Frontal cortex (tissue), 4 donors: ENCODE results near the gene GRM8. TPM values are rescaled to one million over a fixed set of nuclear protein-coding genes. Genes with fewer than 3 reads are reported as not detected.

Source experiments
- DNase-seq, 2 donors: peaks; one replicate each; pipeline ENCODE4 v3.0.0; 2012; ENCODE audit warnings: low spot score in 2 of 2
- FAIRE-seq: peaks from 2 replicates; lab custom pipeline; 2012; peaks lifted over from hg19 to GRCh38; lab: Jason Lieb, UNC
- total RNA-seq: library from RNA; depleted of rRNA; stranded (reverse); fragments of >200 nt; gene quantifications from one replicate; pipeline ENCODE4 v1.2.3, GENCODE V29; 2014
- donor health status: control.
- donor health status: control.
- donor health status: control.

GRM8 gene
- total RNA-seq, 1 donor from 2014 or later = 2.9 TPM

DNA sequence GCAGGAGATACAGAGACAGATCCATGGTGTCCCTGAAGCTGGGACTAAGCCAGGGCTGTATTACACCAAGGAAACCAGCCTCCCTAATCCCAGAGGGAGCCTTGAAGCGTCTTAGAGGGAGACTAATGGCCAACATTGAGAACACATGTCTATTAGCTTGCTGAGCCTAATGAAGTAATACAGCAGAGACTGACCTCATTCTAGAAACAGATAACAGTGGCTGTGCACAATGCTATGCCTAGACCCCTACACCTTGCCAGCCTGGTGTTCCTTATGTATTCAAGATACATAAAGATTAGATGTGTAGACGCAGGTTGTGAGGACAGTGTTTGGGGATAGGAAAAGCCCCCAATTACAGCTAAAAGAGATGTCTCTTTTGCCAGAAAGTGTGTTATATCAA lies 19.1 kb downstream of the GRM8 start:
- FAIRE-seq = no peak
- no peak for DNase-seq

DNA sequence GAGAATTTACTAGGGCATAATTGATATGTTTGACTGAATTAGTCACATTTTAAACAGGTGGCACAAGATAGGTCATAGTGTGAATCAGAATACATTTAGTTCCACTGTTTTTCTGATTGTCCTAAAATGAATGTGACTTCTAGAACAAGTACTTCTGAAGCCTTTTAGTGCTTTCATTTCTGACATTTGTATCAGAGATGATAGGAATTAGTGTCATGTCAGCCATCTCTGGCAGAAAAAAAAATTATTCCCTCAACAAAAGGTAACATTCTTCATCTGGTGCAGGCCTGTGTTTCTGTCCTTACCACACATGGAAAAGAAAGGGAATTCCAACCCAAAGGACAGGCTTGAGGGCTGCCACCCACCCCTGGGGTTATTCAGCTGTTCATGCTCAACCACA lies 21.3 kb downstream of the GRM8 start:
- no peak for FAIRE-seq
- no peak for DNase-seq

DNA sequence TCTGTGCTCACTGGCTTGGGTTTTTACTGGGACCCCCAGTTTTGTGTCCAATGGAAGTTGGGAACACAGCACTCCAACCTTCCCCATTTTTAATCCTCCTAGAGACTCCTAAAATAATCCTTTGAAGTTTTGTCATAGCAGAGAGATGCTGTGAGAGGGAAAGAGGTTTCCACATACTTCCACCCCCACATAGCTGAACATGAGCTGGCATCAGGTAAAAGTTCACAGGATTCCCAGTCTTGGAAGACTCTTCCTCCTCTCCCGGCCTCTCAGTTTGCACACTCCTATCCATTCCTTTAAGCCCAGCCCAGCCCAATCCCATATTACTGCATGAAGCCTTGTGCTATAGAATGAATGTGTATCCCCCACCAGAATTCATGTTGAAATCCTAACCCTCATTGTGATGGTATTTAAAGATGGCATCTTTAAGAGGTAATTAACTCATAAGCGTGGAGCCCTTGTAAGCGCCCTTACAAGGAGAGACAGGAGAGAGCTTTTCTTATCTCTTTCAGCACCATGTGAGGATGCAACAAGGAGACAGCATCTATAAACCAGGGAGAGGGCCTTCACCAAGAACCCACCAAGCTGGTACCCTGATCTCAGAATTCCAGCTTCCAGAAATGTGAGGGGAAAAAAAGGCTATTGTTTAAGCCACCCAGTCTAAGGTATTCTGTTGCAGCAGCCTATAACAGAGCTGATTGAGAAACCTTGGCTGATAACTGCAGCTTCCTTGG lies 22.4 kb downstream of the GRM8 start:
- no peak for DNase-seq

DNA sequence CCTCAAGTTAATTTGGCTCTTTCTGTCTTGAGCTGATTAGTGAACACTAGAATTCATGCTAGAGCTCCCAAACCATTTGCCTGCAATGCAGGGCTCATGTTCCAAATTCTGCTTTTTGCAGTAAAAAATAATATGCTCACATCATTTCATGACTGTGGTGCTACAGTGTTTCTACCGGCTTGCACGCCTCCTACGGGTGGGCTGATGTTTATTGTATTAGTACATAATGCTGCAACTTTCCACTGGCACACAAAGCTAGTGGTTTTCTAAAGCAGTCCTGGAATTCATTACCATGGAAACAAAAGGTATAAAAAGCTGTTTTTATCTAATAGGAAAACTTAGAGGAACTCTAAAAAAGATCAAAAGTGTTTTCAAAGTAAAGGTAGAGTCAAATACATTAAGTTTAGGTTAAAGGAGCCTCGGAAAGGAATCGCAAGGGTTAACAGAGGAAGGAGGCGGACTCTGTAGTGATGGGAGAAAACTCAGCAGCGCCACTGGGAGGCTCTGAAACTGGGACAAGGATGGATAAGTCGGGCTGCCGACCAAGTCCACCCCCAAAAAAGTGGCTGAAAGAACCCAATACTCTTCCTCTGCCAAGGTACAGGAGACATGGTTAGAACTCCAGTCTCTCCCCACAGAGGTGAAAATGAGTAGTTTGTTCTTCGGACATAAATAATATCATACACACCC lies 25.9 kb downstream of the GRM8 start:
- no peak for DNase-seq
- no peak for FAIRE-seq

More for the DNA sequence above, 22.4 kb downstream of the GRM8 start:
- FAIRE-seq = no peak

DNA sequence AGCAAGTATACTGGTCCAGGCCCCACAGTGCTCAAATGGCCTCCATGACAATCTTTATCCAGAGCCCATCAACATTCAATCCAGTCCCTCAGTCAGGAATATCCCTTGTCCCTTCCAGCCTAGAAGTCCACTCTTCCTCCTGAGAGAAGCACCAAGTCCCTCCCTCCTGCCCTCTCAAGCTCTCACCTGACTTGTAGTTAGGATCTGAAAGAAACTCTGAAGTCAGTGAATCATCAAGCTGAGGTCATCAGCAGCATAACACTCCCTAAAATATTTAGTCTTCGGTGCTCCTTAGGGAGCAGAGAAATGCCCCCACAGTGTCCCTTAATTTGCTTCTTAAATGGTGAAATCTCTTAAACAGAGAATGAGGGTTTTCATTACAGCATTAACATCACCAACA lies 31.0 kb downstream of the GRM8 start:
- DNase-seq = no peak
- FAIRE-seq = no peak

DNA sequence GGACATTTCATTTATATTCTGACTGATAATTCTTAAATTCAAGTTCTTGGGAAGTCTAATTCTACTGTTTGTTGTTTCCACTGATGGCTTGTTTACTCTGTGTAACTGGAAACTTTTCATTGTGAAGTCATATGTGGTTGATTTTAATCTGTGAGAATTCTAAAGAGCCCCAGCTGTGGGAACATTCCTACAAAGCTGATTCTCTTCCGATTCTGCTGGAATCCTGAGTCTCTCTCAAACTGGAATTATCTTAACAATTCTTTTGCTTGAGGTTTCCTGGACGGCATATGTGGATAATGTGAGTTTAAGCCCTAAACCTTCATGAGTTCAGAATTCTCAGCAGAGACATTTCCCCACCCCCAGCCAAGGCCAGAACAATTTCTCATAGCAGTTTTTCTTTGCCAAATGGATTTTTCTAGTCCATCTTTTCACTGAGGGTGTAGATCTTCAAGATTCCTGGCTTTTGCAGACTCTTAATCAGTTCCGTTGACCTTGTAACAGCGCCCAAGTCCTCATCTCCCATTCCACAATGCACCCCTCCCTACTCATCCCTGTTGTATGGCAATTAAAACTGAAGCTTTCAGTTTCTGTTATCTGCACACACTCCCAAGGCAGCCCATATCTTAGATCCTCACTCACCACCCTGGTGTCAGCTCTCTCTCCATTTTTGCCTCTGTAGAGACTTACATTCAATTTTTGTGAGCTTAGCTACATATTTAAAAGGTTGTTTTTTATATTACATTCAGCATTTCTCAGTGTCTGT lies 37.6 kb downstream of the GRM8 start:
- FAIRE-seq = no peak
- no peak for DNase-seq

DNA sequence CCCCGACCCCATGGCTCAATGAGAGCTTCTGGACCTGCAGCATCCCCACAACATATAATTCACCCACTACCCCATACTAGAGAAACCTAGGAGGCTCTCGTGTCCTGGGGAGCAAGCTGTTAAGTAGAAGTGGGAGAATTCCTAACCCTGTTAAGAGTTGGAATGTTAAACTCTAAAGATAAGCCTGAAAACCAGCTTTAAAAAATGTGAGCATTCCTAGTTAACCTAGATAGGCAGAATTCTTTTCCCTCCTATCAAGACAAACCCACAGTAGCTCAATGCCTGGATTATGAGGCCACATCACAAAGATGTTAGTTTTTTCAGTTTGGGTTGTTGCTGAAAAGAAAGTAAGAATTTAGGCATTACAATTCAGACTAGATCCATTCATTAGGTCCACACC lies 42.9 kb downstream of the GRM8 start:
- DNase-seq (no peak), FAIRE-seq (no peak)

DNA sequence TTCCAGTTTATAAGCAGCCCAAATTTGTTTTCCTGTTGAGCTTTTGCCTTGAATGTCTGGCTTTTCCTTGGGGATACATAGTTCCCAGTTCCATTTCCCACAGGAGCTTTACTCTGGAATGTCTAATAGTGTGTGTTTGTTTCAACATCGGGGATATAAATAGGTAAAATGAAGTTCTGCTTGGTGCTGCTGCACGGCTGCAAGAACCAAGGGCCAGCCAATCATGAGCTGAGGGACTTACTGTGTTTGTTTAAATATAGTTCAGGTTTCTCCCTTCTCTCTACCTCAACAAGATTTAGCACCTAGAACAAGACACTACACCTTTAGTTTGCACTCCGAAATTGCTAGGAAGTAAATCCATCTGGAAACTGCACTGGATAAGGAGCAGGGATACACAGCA lies 43.9 kb downstream of the GRM8 start:
- no peak for DNase-seq
- FAIRE-seq = no peak

DNA sequence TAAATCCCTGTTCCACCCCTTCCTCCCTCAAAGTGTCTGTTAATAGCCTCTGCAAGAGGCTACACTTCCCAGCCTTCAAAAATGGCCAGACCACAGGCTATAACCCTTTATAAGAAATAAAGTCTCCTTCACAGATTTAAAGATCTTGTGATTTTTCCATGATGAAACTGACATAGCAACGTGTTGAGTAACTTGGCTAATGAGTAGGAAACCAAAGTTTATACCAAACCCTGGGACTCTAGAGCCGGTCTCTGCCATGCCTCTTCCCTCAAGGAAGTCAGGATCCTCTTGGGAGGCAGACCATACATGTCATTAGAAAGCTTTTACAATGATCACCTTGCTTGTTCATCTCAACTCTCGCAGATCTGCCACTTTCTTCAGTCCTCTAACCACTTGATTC lies 44.4 kb downstream of the GRM8 start:
- no peak for DNase-seq
- no peak for FAIRE-seq

DNA sequence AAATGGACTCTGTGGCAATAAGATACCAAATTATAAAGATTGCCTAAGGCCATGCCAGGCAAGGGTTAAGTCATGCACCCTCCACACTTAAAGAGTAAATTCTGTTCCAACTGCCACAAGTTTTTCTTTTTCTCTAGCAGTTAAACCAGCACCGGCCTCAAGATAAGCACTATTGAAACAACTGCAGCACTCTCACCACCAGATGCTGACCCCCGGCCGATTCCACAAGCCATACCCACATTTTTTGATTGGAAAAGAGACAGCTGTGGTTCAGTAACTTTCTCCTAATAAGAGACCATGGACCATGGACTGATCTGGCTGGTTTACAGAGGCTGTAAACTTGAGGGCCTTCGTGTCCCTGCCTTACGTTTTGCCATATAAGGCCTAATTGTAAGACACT lies 44.9 kb downstream of the GRM8 start:
- DNase-seq (no peak), FAIRE-seq (no peak)

DNA sequence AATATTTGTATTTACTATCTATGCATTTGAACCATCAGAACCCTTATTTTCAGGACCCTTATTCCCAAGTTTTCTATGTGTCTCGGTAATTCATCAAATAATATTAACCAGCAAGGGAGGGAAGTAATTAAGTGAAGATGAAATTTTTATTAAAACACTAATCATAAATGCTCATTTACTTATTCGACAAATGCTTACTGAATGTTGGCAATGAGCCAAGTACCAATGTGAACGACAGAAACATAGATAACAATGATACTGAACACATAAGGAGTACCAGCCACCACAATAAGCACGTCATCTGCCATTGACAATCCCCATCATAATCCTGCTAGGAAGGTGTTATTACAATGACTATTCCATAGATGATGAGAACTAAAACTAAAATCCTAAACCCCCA lies 45.5 kb downstream of the GRM8 start:
- FAIRE-seq (no peak), DNase-seq (no peak)

DNA sequence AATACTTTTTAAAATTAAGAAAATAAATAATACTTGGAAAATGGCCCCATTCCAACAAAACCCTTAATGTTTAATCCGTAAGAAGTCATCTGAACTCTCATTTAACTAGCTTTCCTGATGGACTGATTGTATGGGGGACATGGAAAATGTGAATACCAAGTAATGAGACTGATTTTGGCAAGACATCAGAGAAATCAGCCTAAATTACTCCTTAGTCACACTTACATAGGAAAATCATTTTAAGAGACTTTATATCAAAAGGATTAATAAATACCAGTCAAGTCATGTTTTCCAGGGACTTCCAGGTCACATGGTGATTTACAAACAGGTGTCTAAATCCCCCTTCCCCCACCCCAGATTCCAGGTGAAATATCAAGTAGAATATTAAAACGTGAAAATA lies 58.2 kb downstream of the GRM8 start:
- DNase-seq = no peak
- FAIRE-seq = no peak

DNA sequence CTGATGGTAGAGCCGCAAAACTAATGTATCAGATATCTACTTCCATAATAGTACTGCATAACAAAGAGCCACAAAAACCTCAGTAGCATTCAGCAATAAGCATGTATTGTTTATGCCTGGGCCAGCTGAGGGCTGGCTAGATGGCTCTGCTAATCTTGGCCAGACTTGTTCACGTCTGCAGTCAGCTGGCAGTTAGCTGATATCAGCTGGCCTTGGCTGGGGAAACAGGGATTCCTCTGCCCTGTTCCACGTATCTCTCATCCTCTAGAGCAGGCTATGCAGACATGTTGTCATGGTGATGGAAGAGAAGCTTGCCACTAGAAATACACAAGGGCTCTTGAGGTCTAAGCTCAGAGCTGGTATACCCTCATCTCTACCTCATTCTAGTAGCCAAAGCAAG lies 62.9 kb downstream of the GRM8 start:
- FAIRE-seq = no peak
- DNase-seq = no peak

DNA sequence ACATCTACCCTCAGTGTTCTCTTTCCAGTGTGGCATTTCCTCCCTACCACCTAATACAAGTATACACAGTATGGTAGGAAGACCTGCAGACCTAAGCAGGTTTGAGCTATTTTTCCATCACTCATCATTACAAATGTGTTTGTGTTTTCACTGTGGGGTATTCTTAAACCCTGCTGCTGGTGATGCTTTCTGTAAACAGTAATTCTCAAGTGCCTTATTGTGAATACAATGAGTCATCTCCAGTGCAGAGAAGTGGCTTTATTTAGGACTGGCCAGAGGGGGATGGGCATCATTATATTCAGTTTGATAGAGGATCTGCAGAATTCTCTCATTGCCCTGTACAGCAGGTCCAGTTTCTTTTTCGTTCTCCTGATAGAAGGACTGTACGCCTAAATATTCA lies 63.7 kb downstream of the GRM8 start:
- no peak for FAIRE-seq
- no peak for DNase-seq

DNA sequence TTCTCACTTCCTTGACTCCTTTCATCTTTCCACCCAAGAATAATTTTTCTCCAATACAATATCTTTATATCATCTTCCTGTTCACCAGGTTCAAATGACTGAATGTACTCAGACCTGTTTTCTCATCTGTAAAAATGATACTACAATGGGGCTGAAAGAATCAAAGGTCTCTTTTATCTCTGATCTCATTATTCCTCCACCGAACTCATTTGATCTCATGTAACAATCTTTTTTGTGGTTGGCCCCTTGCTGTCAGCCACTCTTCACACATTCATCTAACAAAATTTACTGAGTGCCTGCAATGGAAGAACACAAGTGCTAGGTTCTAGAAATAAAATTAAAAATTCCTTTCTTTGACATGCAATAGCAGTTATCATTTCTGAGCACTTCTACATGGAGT lies 65.0 kb downstream of the GRM8 start:
- FAIRE-seq (no peak), DNase-seq (no peak)

DNA sequence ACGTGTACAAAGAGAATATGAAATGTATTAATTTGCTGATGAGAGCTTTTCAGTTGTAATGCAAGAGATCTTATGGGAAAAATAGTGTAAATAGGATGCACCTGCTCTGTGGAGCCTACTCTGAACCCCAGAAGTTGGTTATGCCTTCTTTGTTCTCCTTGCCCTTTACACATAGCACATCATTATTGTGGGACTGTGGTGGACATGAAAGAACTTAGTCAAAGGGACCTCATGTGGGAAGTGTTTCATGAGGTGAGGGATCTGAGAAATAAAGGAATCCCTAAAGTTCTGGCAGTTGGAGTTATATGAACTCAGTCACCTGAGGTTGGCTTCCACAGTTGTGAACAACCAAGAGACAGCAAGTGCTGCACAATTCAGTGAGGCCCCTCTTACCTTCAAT lies 66.1 kb downstream of the GRM8 start:
- no peak for DNase-seq
- no peak for FAIRE-seq

DNA sequence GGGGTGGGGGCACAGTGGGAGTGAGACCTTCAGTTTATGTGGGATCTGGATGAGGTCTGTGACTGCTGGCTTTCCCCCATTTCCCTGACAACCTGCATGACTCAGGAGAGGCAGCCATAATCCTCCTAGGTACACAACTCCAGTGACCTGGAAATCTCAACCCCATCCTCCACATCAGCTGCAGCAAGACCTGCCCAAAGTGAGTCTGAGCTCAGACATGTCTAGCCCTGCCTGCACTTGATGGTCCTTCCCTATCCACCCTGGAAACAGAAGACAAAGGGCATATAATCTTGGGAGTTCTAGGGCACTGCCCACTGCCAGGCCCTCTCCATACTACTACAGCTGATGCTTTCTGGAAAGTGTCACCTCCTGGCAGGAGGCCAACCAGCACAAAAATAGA lies 75.6 kb downstream of the GRM8 start:
- DNase-seq (no peak), FAIRE-seq (no peak)

DNA sequence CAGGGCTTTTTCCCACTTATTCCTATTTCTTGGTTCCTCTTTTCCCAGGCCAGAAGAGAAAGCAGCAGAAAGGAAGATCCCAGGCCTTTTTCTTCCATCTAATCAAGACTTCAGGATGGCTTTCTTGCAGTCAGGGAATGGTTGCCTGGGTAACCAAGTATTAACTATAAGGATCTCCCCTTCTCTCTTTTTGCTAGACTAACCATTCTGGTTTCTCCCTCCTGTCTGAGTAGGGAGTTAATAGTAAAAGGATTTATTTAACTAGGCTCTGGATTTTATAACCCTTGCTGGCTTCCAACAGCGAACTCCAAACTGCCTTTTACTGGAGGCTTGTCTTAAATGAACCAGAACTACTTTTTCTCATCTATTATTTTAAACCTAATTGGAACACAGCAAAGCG lies 90.4 kb downstream of the GRM8 start:
- no peak for DNase-seq
- FAIRE-seq = no peak

DNA sequence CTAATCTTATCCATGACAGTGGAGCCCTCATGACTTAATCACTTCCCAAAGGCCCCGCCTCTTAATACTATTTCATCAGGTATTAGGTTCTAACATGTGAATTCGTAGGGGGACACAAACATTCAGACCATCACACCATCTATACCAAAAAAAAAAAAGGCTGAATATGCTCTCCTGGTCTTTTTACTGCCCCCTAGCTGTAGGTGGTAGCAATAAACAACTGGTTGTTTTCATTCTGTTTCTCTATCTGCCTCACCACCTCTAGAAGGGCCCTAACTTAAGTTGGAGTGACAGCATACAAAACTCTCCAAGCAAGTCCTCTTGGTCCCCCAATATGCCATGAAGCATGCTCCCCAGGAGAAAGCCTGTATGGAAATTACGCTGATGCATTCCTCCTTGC lies 94.1 kb downstream of the GRM8 start:
- DNase-seq = no peak
- FAIRE-seq = no peak

DNA sequence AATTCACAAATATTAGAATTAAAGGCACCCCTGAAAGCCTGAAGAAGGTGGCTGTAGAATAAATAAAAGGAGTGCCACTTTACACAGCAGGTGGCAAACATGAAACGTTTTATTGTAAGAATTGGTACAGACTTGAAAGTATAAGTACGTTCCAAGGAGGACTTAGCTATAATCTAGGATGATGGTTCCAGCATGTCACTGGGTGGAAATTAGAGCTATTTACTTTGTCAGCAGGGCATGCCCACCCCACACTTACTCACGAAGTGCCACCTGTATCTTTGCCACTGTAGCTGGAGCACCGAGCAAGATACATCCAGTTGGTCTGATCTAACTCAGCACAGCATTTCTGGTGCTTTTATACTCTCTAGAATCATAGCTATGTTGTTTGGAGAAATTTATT lies 97.8 kb downstream of the GRM8 start:
- FAIRE-seq (no peak), DNase-seq (no peak)

DNA sequence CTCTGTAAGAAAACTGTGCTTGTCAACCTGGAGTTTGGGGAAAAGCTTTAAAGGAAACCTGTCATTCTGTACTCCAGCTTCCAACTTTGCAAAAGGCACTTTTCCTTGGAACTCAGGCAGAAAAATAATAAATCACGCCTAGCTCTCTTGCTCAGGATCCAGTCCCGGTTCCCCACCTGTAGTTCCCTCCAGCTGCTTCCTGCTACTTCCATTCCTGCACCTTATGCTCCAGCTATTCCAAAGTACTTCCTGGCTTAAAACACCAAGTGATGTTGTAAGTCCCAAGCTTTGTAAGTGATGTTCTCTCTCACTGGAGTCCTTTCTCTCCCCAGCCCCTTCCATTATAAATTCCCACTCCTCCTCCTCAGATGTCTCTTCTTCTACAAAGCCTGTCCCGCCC lies 98.6 kb downstream of the GRM8 start:
- DNase-seq (no peak), FAIRE-seq (no peak)
